Spleen (tissue), 11 donors: Measurements from ENCODE around the gene SPATA6. TPM values are rescaled to one million over a fixed set of nuclear protein-coding genes. Genes with fewer than 3 reads are reported as not detected.
A peak's percentile ranks its signal among the peaks of the same experiment; 100 is the strongest.

ENCODE experiments used
- DNase-seq: peaks from one replicate; pipeline ENCODE4 v3.0.0-alpha.2; 2020
- H3K27ac ChIP-seq, 8 donors: fragments of 200-600 bp; sonication (generic) in 7 of 8; 1 replicate in 4 of 8; 2 replicates in 4 of 8; pipeline versions ENCODE4 v1.5.0 to v1.8.0; 2016 to 2021; ENCODE audit warnings: inconsistent platforms in 4 of 8, mild to moderate bottlenecking in 4 of 8, moderate library complexity in 1 of 8
- H3K27me3 ChIP-seq, 7 donors: fragments of 200-600 bp; sonication (generic) in 6 of 7; replicated peaks in 1 of 7; 1 replicate in 4 of 7; 2 replicates in 3 of 7; pipeline versions ENCODE4 v1.5.0 to v1.8.0; 2016 to 2021; ENCODE audit warnings: inconsistent platforms in 3 of 7, mild to moderate bottlenecking in 1 of 7
- H3K36me3 ChIP-seq, 6 donors: fragments of 200-600 bp; sonication (generic) in 5 of 6; 1 replicate in 4 of 6; 2 replicates in 2 of 6; pipeline versions ENCODE4 v1.5.0 to v1.8.0; 2016 to 2021; ENCODE audit warnings: inconsistent platforms in 2 of 6
- H3K4me1 ChIP-seq, 6 donors: fragments of 200-600 bp; sonication (generic) in 5 of 6; 1 replicate in 3 of 6; 2 replicates in 3 of 6; pipeline versions ENCODE4 v1.5.0 to v1.8.0; 2016 to 2021; ENCODE audit warnings: inconsistent platforms in 3 of 6
- H3K4me3 ChIP-seq, 8 donors: fragments of 200-600 bp; sonication (generic) in 7 of 8; 1 replicate in 4 of 8; 2 replicates in 4 of 8; pipeline versions ENCODE4 v1.5.0 to v1.8.0; 2016 to 2021; ENCODE audit warnings: inconsistent platforms in 4 of 8, mild to moderate bottlenecking in 4 of 8, moderate library complexity in 2 of 8
- H3K9me3 ChIP-seq, 8 donors: fragments of 200-600 bp; sonication (generic) in 7 of 8; 1 replicate in 4 of 8; 2 replicates in 4 of 8; pipeline versions ENCODE4 v1.5.0 to v1.8.0; 2016 to 2021; ENCODE audit warnings: inconsistent platforms in 4 of 8
- POLR2A ChIP-seq, 3 donors: fragments of 450-650 bp; IDR thresholded peaks; one replicate each; pipeline ENCODE4 v1.5.1; 2017; ENCODE audit warnings: antibody characterized with exemption in 3 of 3, mild to moderate bottlenecking in 1 of 3
- POLR2AphosphoS5 ChIP-seq, 3 donors: sonication (generic); formaldehyde crosslinking; IDR thresholded peaks; one replicate each; pipeline ENCODE4 v1.5.1; 2017; ENCODE audit warnings: antibody characterized with exemption in 3 of 3
- WGBS, 5 donors: extraction: QIAGEN DNeasy Blood & Tissue Kit in 3 of 5; methylation state at CpG; one replicate each; pipeline versions ENCODE4 v1.1.5 to v1.1.7; 2013 to 2018; 5-methylcytosine and 5-hydroxymethylcytosine counted together
- intact Hi-C: fragments of 100-400 bp; cut with DNase I; formaldehyde crosslinking; loops from one replicate; pipeline ENCODE4 v1.15.0; 2023; ENCODE audit warnings: low total_unique reads
- polyA plus RNA-seq, 3 donors: library from polyadenylated mRNA; stranded (reverse); fragments of 200-250 nt; gene quantifications; one replicate each; pipeline ENCODE4 v1.2.1, GENCODE V29; 2013
- total RNA-seq, 7 donors: library from RNA; depleted of rRNA in 3 of 7; stranded (reverse); fragments of >200 nt in 3 of 7; fragmentation: NEBNext Ultra II Directional in 4 of 7; extraction: Animal tissue kit (Norgen Biotek cat#: 25700) in 4 of 7; gene quantifications; one replicate each; pipeline versions ENCODE4 v1.1.0 to v1.2.1, GENCODE V29; 2016 to 2021
- TF ChIP-seq, protein P1 (sequence below), 11 experiments: fragments of 200-600 bp in 7 of 11; fragments of 450-650 bp in 4 of 11; sonication (generic) in 4 of 11; IDR thresholded peaks in 8 of 11; conservative IDR thresholded peaks in 3 of 11; 1 replicate in 7 of 11; 2 replicates in 4 of 11; pipeline versions ENCODE4 v1.4.0 to v1.8.0; 2016 to 2021; ENCODE audit warnings: antibody characterized with exemption in 11 of 11, inconsistent platforms in 4 of 11, mild to moderate bottlenecking in 1 of 11
- donor health status: healthy with polysubstance abuse.
- donor health status: DM: no; HTN: no; CAD: no; lungs with moderate emphysema.
- donor health status: DM: no; HTN: no; CAD: no.
- donor health status: Bipolar disorder and iron deficiency.
- donor health status: healthy.
- donor health status: DM: no; HTN: no; CAD: no.
- donor health status: DM: yes; HTN: yes; CAD: no.

The SPATA6 gene
- total and polyA plus RNA-seq, 10 donors = 2.2 to 34.9 (median 15.9) TPM

DNA sequence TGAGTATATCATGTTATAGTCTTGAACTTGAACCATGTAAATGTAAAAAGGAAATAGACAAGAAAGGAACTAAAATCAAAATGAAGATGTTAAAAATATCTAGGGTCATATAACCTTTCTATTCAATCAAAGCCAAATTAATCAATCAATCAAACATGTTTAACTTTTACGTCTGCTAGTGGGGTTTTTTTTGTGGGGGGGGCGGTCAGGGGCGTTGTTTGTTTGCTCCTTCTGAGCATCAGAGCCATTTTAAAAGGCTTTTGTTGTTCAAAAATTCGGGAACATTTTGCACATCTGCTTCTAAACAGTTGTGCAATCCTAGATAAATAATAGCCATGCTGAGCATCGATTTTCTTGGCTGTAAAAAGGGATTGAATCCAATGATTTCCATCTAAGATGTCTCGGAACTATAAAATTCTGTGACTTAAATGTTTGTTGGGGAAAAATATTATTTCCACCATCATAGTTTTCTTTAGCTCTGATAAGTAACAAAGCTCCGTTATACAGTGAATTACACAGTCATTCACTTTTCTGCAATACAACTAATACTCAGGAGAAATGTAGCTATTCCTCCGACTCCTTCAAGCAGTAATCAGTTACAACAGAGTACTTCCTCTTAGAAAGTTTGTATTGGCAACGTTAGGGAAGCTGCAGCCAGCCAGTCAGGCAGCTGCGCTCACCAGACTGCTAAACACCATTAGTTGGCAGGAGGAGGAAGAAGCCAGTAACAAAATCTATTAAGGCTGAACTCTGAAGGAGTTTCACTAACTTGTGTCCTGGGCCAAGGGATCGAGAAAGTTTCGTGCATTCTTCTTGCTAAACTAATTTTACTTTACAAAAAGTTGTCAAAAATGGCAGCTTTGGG is 2.2 kb downstream of the SPATA6 start:
- 23 to 31% (median 28%) methylated on average over 12 of the region's 12 CpGs for WGBS, 5 donors
- DNase-seq = peak; percentile 87

DNA sequence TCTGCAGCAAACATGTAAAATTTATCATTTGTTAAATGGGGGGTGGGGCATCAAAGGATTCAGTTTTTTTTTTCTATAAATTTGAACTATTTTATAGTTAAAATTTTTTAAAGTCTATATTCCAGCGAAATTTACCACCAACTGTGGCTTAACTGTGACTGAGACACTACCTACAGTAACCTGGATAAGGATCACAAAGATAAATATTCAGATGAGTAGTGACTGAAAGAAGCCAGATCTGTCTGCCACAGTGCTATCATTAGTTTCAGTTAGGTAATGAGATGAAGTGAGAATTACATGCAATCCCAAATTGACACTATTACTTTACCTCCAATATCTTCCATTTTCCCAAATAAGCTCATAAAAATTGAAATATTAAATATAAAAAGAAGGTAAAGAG is 5.4 kb downstream of the SPATA6 start:
- Histone ChIP-seq H3K4me1 (peaks cover 7 to 30% (median 21%) of the 10 kb centered on the region in 6 donors), H3K27ac (no peak overlapping the region), H3K27me3 (peaks cover 0 to 2% (median 0%) of the 10 kb centered on the region in 7 donors), H3K9me3 (no peaks in the 10 kb centered on the region), H3K4me3 (no peak overlapping the region), H3K36me3 (no peaks in the 10 kb centered on the region)
- TF ChIP-seq POLR2A (IDR thresholded peaks at IDR 0.05) (no peak), POLR2AphosphoS5 (IDR thresholded peaks at IDR 0.05) (no peak)
- TF ChIP-seq, protein P1, sequence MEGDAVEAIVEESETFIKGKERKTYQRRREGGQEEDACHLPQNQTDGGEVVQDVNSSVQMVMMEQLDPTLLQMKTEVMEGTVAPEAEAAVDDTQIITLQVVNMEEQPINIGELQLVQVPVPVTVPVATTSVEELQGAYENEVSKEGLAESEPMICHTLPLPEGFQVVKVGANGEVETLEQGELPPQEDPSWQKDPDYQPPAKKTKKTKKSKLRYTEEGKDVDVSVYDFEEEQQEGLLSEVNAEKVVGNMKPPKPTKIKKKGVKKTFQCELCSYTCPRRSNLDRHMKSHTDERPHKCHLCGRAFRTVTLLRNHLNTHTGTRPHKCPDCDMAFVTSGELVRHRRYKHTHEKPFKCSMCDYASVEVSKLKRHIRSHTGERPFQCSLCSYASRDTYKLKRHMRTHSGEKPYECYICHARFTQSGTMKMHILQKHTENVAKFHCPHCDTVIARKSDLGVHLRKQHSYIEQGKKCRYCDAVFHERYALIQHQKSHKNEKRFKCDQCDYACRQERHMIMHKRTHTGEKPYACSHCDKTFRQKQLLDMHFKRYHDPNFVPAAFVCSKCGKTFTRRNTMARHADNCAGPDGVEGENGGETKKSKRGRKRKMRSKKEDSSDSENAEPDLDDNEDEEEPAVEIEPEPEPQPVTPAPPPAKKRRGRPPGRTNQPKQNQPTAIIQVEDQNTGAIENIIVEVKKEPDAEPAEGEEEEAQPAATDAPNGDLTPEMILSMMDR (IDR thresholded peaks at IDR 0.05 in 8 of 11, conservative IDR thresholded peaks at IDR 0.05 in 3 of 11) = no peak
- intact Hi-C loops = no loop called here
- WGBS, 5 donors = 73 to 95% (median 77%) methylated on average over 1 of the region's 1 CpG
- no peak for DNase-seq

More for the DNA sequence above, 2.2 kb downstream of the SPATA6 start:
- Histone ChIP-seq H3K4me3 (peak overlapping the region in 5 of 8 donors; percentile 4 to 96 (median 90)), H3K36me3 (no peaks in the 10 kb centered on the region), H3K4me1 (peaks cover 9 to 42% (median 28%) of the 10 kb centered on the region in 6 donors), H3K27me3 (peaks cover 0 to 6% (median 0%) of the 10 kb centered on the region in 7 donors), H3K9me3 (peaks cover 0 to 2% (median 0%) of the 10 kb centered on the region in 8 donors), H3K27ac (peak overlapping the region; percentile 18 to 89 (median 84))
- TF ChIP-seq POLR2AphosphoS5 (IDR thresholded peaks at IDR 0.05) (peak in 1 of 3 donors; percentile 70), POLR2A (IDR thresholded peaks at IDR 0.05) (peak in 1 of 3 donors; percentile 21)
- TF ChIP-seq, protein P1 (IDR thresholded peaks at IDR 0.05 in 8 of 11, conservative IDR thresholded peaks at IDR 0.05 in 3 of 11) = no peak
- intact Hi-C loops = loop anchor here (10.0 kb wide), 1 partner anchor 235 kb away; no protein-coding TSS in a partner anchor

DNA sequence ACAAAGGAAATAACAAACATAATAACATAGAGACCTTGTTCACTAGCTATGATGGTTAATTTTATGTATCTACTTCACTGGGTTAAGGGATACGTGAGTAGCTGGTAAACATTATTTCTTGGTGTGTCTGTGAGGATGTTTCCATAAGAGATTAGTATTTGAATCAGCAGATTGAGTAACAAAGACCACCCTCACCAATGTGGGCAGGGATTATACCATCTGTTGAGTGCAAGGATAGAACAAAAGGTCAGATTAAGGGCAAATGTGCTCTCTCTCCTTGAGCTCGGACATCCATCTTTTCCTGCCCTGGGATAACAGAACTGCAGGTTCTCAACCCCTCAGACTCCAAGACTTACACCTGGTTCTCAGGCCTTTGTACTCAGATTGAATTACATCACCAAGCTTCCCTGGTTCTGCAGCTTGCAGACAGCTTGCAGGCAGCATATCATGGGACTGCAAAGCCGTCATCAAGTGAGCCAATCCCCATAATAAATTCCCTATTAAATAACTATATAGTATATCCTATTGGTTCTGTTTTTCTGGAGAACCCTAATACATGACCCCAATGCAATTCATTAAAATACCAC is 9.2 kb downstream of the SPATA6 start:
- WGBS, 5 donors = 79 to 93% (median 85%) methylated on average over 3 of the region's 3 CpGs

More for the DNA sequence above, 9.2 kb downstream of the SPATA6 start:
- Histone ChIP-seq H3K27ac (no peak overlapping the region), H3K4me1 (no peaks in the 10 kb centered on the region), H3K4me3 (no peak overlapping the region), H3K9me3 (no peaks in the 10 kb centered on the region), H3K27me3 (no peaks in the 10 kb centered on the region), H3K36me3 (no peaks in the 10 kb centered on the region)
- DNase-seq = no peak
- intact Hi-C loops = no loop called here
- TF ChIP-seq, protein P1 (IDR thresholded peaks at IDR 0.05 in 8 of 11, conservative IDR thresholded peaks at IDR 0.05 in 3 of 11) = no peak
- TF ChIP-seq POLR2A (IDR thresholded peaks at IDR 0.05) (no peak), POLR2AphosphoS5 (IDR thresholded peaks at IDR 0.05) (no peak)
